Hepatocyte (in vitro differentiated cells): Measurements from ENCODE around the gene CARD8. TPM values are rescaled to one million over a fixed set of nuclear protein-coding genes. Genes with fewer than 3 reads are reported as not detected.

Experiments used
- DNase-seq: peaks from one replicate; pipeline ENCODE4 v3.0.0-alpha.2; 2016; ENCODE audit warnings: low spot score
- H2AFZ ChIP-seq: fragments of 200-600 bp; sonication (generic); 2 replicates; pipeline ENCODE4 v1.6.0; 2016; ENCODE audit warnings: antibody characterized with exemption, mild to moderate bottlenecking
- H3K27ac ChIP-seq: fragments of 200-600 bp; sonication (generic); 2 replicates; pipeline ENCODE4 v1.5.1; 2016; ENCODE audit warnings: mild to moderate bottlenecking
- H3K27me3 ChIP-seq: fragments of 200-600 bp; sonication (generic); 2 replicates; pipeline ENCODE4 v1.6.1; 2016
- H3K36me3 ChIP-seq: fragments of 200-600 bp; sonication (generic); replicated peaks from 2 replicates; pipeline ENCODE4 v1.5.1; 2016; ENCODE audit warnings: low read depth; ENCODE audit not compliant: insufficient read depth
- H3K4me1 ChIP-seq: fragments of 200-600 bp; sonication (generic); 2 replicates; pipeline ENCODE4 v1.5.1; 2016; ENCODE audit warnings: mild to moderate bottlenecking, moderate library complexity; ENCODE audit not compliant: insufficient read depth
- H3K4me2 ChIP-seq: fragments of 200-600 bp; sonication (generic); 2 replicates; pipeline ENCODE4 v1.6.0; 2016
- H3K4me3 ChIP-seq: fragments of 200-600 bp; sonication (generic); 2 replicates; pipeline ENCODE4 v1.5.1; 2016; ENCODE audit warnings: mild to moderate bottlenecking
- H3K79me2 ChIP-seq: fragments of 200-600 bp; sonication (generic); 2 replicates; pipeline ENCODE4 v1.6.0; 2017; ENCODE audit warnings: mild to moderate bottlenecking
- H3K9me2 ChIP-seq: fragments of 200-600 bp; sonication (generic); replicated peaks from 2 replicates; pipeline ENCODE4 v1.6.0; 2017; ENCODE audit warnings: mild to moderate bottlenecking; ENCODE audit not compliant: insufficient read depth
- H3K9me3 ChIP-seq: fragments of 200-600 bp; sonication (generic); 2 replicates; pipeline ENCODE4 v1.5.1; 2016; ENCODE audit warnings: low read depth, mild to moderate bottlenecking
- H4K20me1 ChIP-seq: fragments of 200-600 bp; sonication (generic); 2 replicates; pipeline ENCODE4 v1.6.0; 2016; ENCODE audit warnings: mild to moderate bottlenecking; ENCODE audit not compliant: insufficient read depth, poor library complexity, severe bottlenecking
- CTCF ChIP-seq: fragments of 200-600 bp; sonication (generic); IDR thresholded peaks from 2 replicates; pipeline ENCODE4 v1.5.1; 2016; ENCODE audit warnings: antibody characterized with exemption, mild to moderate bottlenecking; ENCODE audit not compliant: poor library complexity
- EZH2 ChIP-seq: fragments of 200-600 bp; sonication (generic); IDR thresholded peaks from 2 replicates; pipeline ENCODE4 v1.6.1; 2016; ENCODE audit warnings: antibody characterized with exemption, mild to moderate bottlenecking, borderline replicate concordance
- EZH2phosphoT487 ChIP-seq: fragments of 200-600 bp; sonication (generic); IDR thresholded peaks from one replicate; pipeline ENCODE4 v1.6.1; 2018; ENCODE audit warnings: antibody characterized with exemption, mild to moderate bottlenecking, low read depth, moderate library complexity; ENCODE audit not compliant: unreplicated experiment, severe bottlenecking
- WGBS: methylation state at CpG from one replicate; pipeline ENCODE4 v1.1.6; 2016; ENCODE audit warnings: low lambda C conversion rate; ENCODE audit errors: missing lambda C conversion rate; 5-methylcytosine and 5-hydroxymethylcytosine counted together
- polyA plus RNA-seq: library from polyadenylated mRNA; unstranded; fragments of >200 nt; fragmentation: Nextera tagmentation; extraction: Ambion mirVana; gene quantifications from 2 replicates; pipeline ENCODE4 v1.2.1, GENCODE V29; 2016
- total RNA-seq: library from RNA; depleted of rRNA; stranded (reverse); fragments of >200 nt; gene quantifications from 2 replicates; pipeline ENCODE4 v1.2.3, GENCODE V29; 2014

CARD8 gene
- total and polyA plus RNA-seq, 2 experiments from 2014 or later: 7.6 to 17.0 TPM

- H3K9me2 ChIP-seq: no peaks in the 10 kb centered on the region
- no peaks in the 10 kb centered on the region for H4K20me1 ChIP-seq
- H3K27ac ChIP-seq: no peak overlapping the region
- H3K4me3 ChIP-seq: no peak overlapping the region
- no peak for DNase-seq
- H3K27me3 ChIP-seq: no peaks in the 10 kb centered on the region
- TF ChIP-seq CTCF (no peak), EZH2phosphoT487 (no peak), EZH2 (no peak)
- 92% methylated on average over 12 of the region's 12 CpGs for WGBS
- H3K9me3 ChIP-seq: no peaks in the 10 kb centered on the region
- no peaks in the 10 kb centered on the region for H3K79me2 ChIP-seq
- H3K36me3 ChIP-seq: no peaks in the 10 kb centered on the region
- no peak overlapping the region for H2AFZ ChIP-seq
- H3K4me2 ChIP-seq: no peak overlapping the region
- no peaks in the 10 kb centered on the region for H3K4me1 ChIP-seq
Observed at GRCh38 chr19:48302600-48302959, 46.9 kb upstream of the CARD8 start.

GRCh38 chr19:48301886-48302599 is 46.3 kb upstream of the CARD8 start:
- no peak overlapping the region for H3K27ac ChIP-seq
- H3K4me2 ChIP-seq: no peak overlapping the region
- no peaks in the 10 kb centered on the region for H3K9me3 ChIP-seq
- no peak for DNase-seq
- TF ChIP-seq EZH2: no peak
- 95% methylated on average over 1 of the region's 1 CpG for WGBS
- no peaks in the 10 kb centered on the region for H4K20me1 ChIP-seq
- H3K4me1 ChIP-seq: no peaks in the 10 kb centered on the region
- no peaks in the 10 kb centered on the region for H3K9me2 ChIP-seq
- no peaks in the 10 kb centered on the region for H3K79me2 ChIP-seq
- no peak overlapping the region for H2AFZ ChIP-seq
- H3K36me3 ChIP-seq: no peaks in the 10 kb centered on the region
- H3K27me3 ChIP-seq: no peaks in the 10 kb centered on the region
- no peak overlapping the region for H3K4me3 ChIP-seq

GRCh38 chr19:48297975-48298374 is 42.3 kb upstream of the CARD8 start:
- H3K4me1 ChIP-seq: no peaks in the 10 kb centered on the region
- H4K20me1 ChIP-seq: no peaks in the 10 kb centered on the region
- no peak overlapping the region for H2AFZ ChIP-seq
- no peak overlapping the region for H3K27ac ChIP-seq
- TF ChIP-seq EZH2phosphoT487 (no peak), EZH2 (no peak), CTCF (no peak)
- H3K4me2 ChIP-seq: no peak overlapping the region
- no peak overlapping the region for H3K4me3 ChIP-seq
- H3K79me2 ChIP-seq: no peaks in the 10 kb centered on the region
- no peaks in the 10 kb centered on the region for H3K36me3 ChIP-seq
- WGBS: 92% methylated on average over 16 of the region's 16 CpGs
- no peaks in the 10 kb centered on the region for H3K9me3 ChIP-seq
- no peaks in the 10 kb centered on the region for H3K9me2 ChIP-seq
- H3K27me3 ChIP-seq: no peaks in the 10 kb centered on the region
- DNase-seq: no peak

GRCh38 chr19:48296963-48297734 is 41.4 kb upstream of the CARD8 start:
- no peaks in the 10 kb centered on the region for H3K9me3 ChIP-seq
- H3K4me3 ChIP-seq: no peak overlapping the region
- no peaks in the 10 kb centered on the region for H3K36me3 ChIP-seq
- no peaks in the 10 kb centered on the region for H4K20me1 ChIP-seq
- WGBS: 93% methylated on average over 37 of the region's 42 CpGs
- no peaks in the 10 kb centered on the region for H3K4me1 ChIP-seq
- no peaks in the 10 kb centered on the region for H3K27me3 ChIP-seq
- no peaks in the 10 kb centered on the region for H3K9me2 ChIP-seq
- no peak for DNase-seq
- TF ChIP-seq CTCF (no peak), EZH2phosphoT487 (no peak), EZH2 (no peak)
- no peak overlapping the region for H3K4me2 ChIP-seq
- no peak overlapping the region for H2AFZ ChIP-seq
- no peak overlapping the region for H3K27ac ChIP-seq
- H3K79me2 ChIP-seq: no peaks in the 10 kb centered on the region
